22Rv1 (cell line): ENCODE results near the gene UNC5B.

Source experiments
- ZFX ChIP-seq: fragments of 450-650 bp; IDR thresholded peaks from 2 replicates; pipeline ENCODE4 v1.6.1; 2017; ENCODE audit warnings: antibody characterized with exemption, borderline replicate concordance
- TF ChIP-seq, protein P1 (sequence below): fragments of 450-650 bp; IDR thresholded peaks from 2 replicates; pipeline ENCODE4 v1.5.1; 2017; ENCODE audit warnings: mild to moderate bottlenecking

- TF ChIP-seq, protein P1, sequence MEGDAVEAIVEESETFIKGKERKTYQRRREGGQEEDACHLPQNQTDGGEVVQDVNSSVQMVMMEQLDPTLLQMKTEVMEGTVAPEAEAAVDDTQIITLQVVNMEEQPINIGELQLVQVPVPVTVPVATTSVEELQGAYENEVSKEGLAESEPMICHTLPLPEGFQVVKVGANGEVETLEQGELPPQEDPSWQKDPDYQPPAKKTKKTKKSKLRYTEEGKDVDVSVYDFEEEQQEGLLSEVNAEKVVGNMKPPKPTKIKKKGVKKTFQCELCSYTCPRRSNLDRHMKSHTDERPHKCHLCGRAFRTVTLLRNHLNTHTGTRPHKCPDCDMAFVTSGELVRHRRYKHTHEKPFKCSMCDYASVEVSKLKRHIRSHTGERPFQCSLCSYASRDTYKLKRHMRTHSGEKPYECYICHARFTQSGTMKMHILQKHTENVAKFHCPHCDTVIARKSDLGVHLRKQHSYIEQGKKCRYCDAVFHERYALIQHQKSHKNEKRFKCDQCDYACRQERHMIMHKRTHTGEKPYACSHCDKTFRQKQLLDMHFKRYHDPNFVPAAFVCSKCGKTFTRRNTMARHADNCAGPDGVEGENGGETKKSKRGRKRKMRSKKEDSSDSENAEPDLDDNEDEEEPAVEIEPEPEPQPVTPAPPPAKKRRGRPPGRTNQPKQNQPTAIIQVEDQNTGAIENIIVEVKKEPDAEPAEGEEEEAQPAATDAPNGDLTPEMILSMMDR, result no peak
- no peak for TF ChIP-seq ZFX
Measured at GRCh38 chr10:71216751-71217265, 4.4 kb downstream of the UNC5B start.
